Calu3 (cell line): Measurements from ENCODE around the gene PDE7B. TPM values are rescaled to one million over a fixed set of nuclear protein-coding genes. Genes with fewer than 3 reads are reported as not detected.

ENCODE experiments used
- BruUV-seq: library from RNA; stranded (reverse); fragments of 400-500 nt; replicated peaks from 2 replicates; lab custom pipeline; 2021; lab: Mats Ljungman, UMichigan
- CTCF ChIA-PET: fragments of 300-600 bp; sonication (Branson Sonifier 250); formaldehyde crosslinking; loops from one replicate; lab custom pipeline; 2022; ENCODE audit warnings: antibody characterized with exemption; lab: Charles Lee
- DNase-seq: peaks from one replicate; pipeline ENCODE4 v3.0.0; 2022
- H3K27ac Mint-ChIP-seq: one replicate; pipeline ENCODE4 v1.8.0; 2022; ENCODE audit warnings: mixed read lengths; ENCODE audit not compliant: unreplicated experiment
- H3K27me3 Mint-ChIP-seq: one replicate; pipeline ENCODE4 v1.8.0; 2022; ENCODE audit warnings: mixed read lengths; ENCODE audit not compliant: unreplicated experiment
- H3K36me3 Mint-ChIP-seq: one replicate; pipeline ENCODE4 v1.8.0; 2022; ENCODE audit warnings: mild to moderate bottlenecking, moderate library complexity, mixed read lengths; ENCODE audit not compliant: insufficient read depth, unreplicated experiment
- H3K4me1 Mint-ChIP-seq: one replicate; pipeline ENCODE4 v1.8.0; 2022; ENCODE audit warnings: mild to moderate bottlenecking, low read depth, mixed read lengths; ENCODE audit not compliant: unreplicated experiment
- H3K4me3 Mint-ChIP-seq: one replicate; pipeline ENCODE4 v1.8.0; 2022; ENCODE audit warnings: mild to moderate bottlenecking, low read depth, moderate library complexity, mixed read lengths; ENCODE audit not compliant: unreplicated experiment
- H3K9me3 Mint-ChIP-seq: one replicate; pipeline ENCODE4 v1.8.0; 2022; ENCODE audit warnings: low read depth, mixed read lengths; ENCODE audit not compliant: unreplicated experiment
- CTCF ChIP-seq: fragments of 200-600 bp; IDR thresholded peaks from one replicate; pipeline ENCODE4 v1.8.0; 2022; ENCODE audit warnings: antibody characterized with exemption; ENCODE audit not compliant: unreplicated experiment
- intact Hi-C: fragments of 100-400 bp; cut with micrococcal nuclease; formaldehyde crosslinking; loops from one replicate; pipeline ENCODE4 v1.10.0; 2022; ENCODE audit not compliant: unreplicated experiment
- total RNA-seq: library from RNA; stranded (reverse); gene quantifications from 2 replicates; pipeline ENCODE4 v1.2.3, GENCODE V29; 2022

PDE7B gene
- total RNA-seq, 1 experiment from 2014 or later, result 0.09 TPM

DNA sequence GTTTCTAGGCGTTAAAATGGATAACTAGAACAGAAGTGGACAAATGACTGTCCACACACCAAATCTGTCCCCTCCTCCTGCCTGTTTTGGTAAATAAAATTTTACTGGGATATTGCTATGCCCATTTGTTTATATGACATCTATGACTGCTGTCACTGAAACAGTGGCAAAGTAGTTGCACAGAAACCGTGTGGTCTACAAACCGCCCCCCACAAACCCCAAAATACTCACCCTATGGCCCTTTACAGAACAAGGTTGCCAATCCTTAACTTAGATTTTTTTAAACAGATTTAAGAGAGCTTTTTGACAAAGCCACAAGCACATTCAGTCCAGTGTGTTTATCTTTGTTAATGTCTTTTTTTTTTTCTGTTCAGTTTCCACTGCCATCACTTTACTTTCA, 260.8 kb downstream of the PDE7B start:
- Mint-ChIP-seq H3K9me3 (no peaks in the 10 kb centered on the region), H3K27ac (no peak overlapping the region), H3K27me3 (no peaks in the 10 kb centered on the region), H3K36me3 (no peaks in the 10 kb centered on the region), H3K4me3 (no peak overlapping the region), H3K4me1 (peaks cover 5% of the 10 kb centered on the region)
- no TSS peak for BruUV-seq
- intact Hi-C loops, result no loop called here
- CTCF ChIA-PET, result no interaction called here
- DNase-seq, result no peak
- no peak for TF ChIP-seq CTCF

- intact Hi-C loops, result no loop called here
- no TSS peak for BruUV-seq
- no peaks in the 10 kb centered on the region for H3K9me3 Mint-ChIP-seq
- no peak overlapping the region for H3K27ac Mint-ChIP-seq
- no peaks in the 10 kb centered on the region for H3K27me3 Mint-ChIP-seq
- no peak for DNase-seq
- TF ChIP-seq CTCF, result no peak
- H3K4me3 Mint-ChIP-seq, result no peak overlapping the region
- H3K4me1 Mint-ChIP-seq, result peaks cover 9% of the 10 kb centered on the region
- CTCF ChIA-PET, result no interaction called here
- H3K36me3 Mint-ChIP-seq, result no peaks in the 10 kb centered on the region
Observed at GRCh38 chr6:136113736-136114173, 262.3 kb downstream of the PDE7B start.

GRCh38 chr6:136114661-136115060, 263.2 kb downstream of the PDE7B start:
- no peaks in the 10 kb centered on the region for H3K27me3 Mint-ChIP-seq
- TF ChIP-seq CTCF, result no peak
- no peak overlapping the region for H3K4me3 Mint-ChIP-seq
- no peaks in the 10 kb centered on the region for H3K36me3 Mint-ChIP-seq
- no peak for DNase-seq
- intact Hi-C loops, result no loop called here
- peaks cover 9% of the 10 kb centered on the region for H3K4me1 Mint-ChIP-seq
- no peak overlapping the region for H3K27ac Mint-ChIP-seq
- CTCF ChIA-PET, result no interaction called here
- no peaks in the 10 kb centered on the region for H3K9me3 Mint-ChIP-seq
- no TSS peak for BruUV-seq

DNA sequence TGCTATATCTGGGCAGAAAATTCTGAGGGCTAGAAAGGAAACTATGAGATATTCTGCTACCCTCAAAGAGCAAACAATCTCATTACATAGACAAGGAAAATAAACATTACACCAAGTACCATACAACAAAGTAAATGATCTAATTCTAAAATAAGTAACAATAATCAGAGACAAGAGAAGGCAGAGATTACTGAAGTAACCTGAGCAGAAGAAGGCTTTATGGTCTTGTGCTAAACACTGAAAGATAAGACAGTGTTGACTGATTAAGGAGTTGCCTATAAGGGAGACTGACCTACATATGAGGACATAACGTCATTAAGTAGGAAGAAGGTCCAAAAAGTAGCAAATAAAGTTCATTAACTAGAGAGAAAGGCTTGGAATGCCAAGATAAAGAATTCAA, 264.4 kb downstream of the PDE7B start:
- H3K4me1 Mint-ChIP-seq, result peaks cover 17% of the 10 kb centered on the region
- no peaks in the 10 kb centered on the region for H3K9me3 Mint-ChIP-seq
- no peaks in the 10 kb centered on the region for H3K27me3 Mint-ChIP-seq
- intact Hi-C loops, result no loop called here
- no peak overlapping the region for H3K4me3 Mint-ChIP-seq
- no TSS peak for BruUV-seq
- H3K36me3 Mint-ChIP-seq, result no peaks in the 10 kb centered on the region
- H3K27ac Mint-ChIP-seq, result no peak overlapping the region
- no peak for TF ChIP-seq CTCF
- CTCF ChIA-PET, result no interaction called here
- DNase-seq, result no peak
